Lower leg skin (tissue), 3 donors: Measurements from ENCODE around the gene RBM44.

Experiments used
- CTCF ChIP-seq, 3 donors: fragments of 450-650 bp; IDR thresholded peaks; one replicate each; pipeline ENCODE4 v1.5.1; 2016; ENCODE audit warnings: antibody characterized with exemption in 3 of 3, mild to moderate bottlenecking in 3 of 3, moderate library complexity in 2 of 3
- POLR2A ChIP-seq, 2 donors: fragments of 450-650 bp; IDR thresholded peaks; one replicate each; pipeline ENCODE4 v1.6.1; 2016 to 2017; ENCODE audit warnings: antibody characterized with exemption in 2 of 2, mild to moderate bottlenecking in 1 of 2, moderate library complexity in 1 of 2

- TF ChIP-seq CTCF (IDR thresholded peaks at IDR 0.05): no peak
- no peak for TF ChIP-seq POLR2A (IDR thresholded peaks at IDR 0.05)
Observed at GRCh38 chr2:237862528-237862895, 63.9 kb downstream of the RBM44 start.
